OCI-LY3 (cell line): ENCODE results near the gene COL27A1.

Experiments used
- H2AFZ ChIP-seq: fragments of 200-600, 300-600 bp; shearing (Covaris generic); 2 replicates; pipeline ENCODE4 v1.6.0; 2014; ENCODE audit warnings: antibody characterized with exemption, low read depth, low read length
- H3K27ac ChIP-seq: fragments of 200-600, 300-600 bp; sonication (generic); 2 replicates; pipeline ENCODE4 v1.5.1; 2014; ENCODE audit warnings: mild to moderate bottlenecking, low read length, moderate library complexity, mixed read lengths
- H3K27me3 ChIP-seq: fragments of 200-600, 300-600 bp; sonication (generic); 2 replicates; pipeline ENCODE4 v1.6.1; 2014; ENCODE audit warnings: low read depth, low read length, mixed read lengths
- H3K36me3 ChIP-seq: fragments of 200-600, 300-600 bp; sonication (generic); replicated peaks from 2 replicates; pipeline ENCODE3; 2014; ENCODE audit warnings: low read depth, low read length, mixed read lengths
- H3K4me1 ChIP-seq: fragments of 300-600, 200-600 bp; sonication (generic); 2 replicates; pipeline ENCODE4 v1.6.1; 2014; ENCODE audit warnings: low read length, mixed read lengths
- H3K4me2 ChIP-seq: fragments of 200-600, 300-600 bp; sonication (generic); 2 replicates; pipeline ENCODE4 v1.6.1; 2014; ENCODE audit warnings: low read length, mixed read lengths
- H3K4me3 ChIP-seq: fragments of 300-600, 200-600 bp; sonication (generic); 2 replicates; pipeline ENCODE4 v1.5.1; 2014; ENCODE audit warnings: antibody characterized with exemption, mild to moderate bottlenecking, low read length, moderate library complexity
- H3K79me2 ChIP-seq: fragments of 300-600, 200-600 bp; shearing (Covaris generic); 2 replicates; pipeline ENCODE4 v1.6.1; 2014; ENCODE audit warnings: mild to moderate bottlenecking, low read length, mixed read lengths
- H3K9ac ChIP-seq: fragments of 300-600, 200-600 bp; shearing (Covaris generic); 2 replicates; pipeline ENCODE4 v1.6.0; 2014; ENCODE audit warnings: mild to moderate bottlenecking, low read length, moderate library complexity
- H3K9me3 ChIP-seq: fragments of 200-600, 300-600 bp; shearing (Covaris generic); 2 replicates; pipeline ENCODE4 v1.6.1; 2014; ENCODE audit warnings: low read length, mixed read lengths; ENCODE audit not compliant: insufficient read depth
- H4K20me1 ChIP-seq: fragments of 200-600, 300-600 bp; sonication (generic); 2 replicates; pipeline ENCODE4 v1.6.1; 2016; ENCODE audit warnings: low read length, mixed read lengths; ENCODE audit not compliant: insufficient read depth
- EZH2phosphoT487 ChIP-seq: fragments of 200-600 bp; shearing (Covaris generic); IDR thresholded peaks from 2 replicates; pipeline ENCODE4 v1.6.1; 2018; ENCODE audit warnings: antibody characterized with exemption, mixed run types, low read depth
- TF ChIP-seq, protein P1 (sequence below): fragments of 200-600, 300-600 bp; sonication (generic); IDR thresholded peaks from 2 replicates; pipeline ENCODE4 v1.5.1; 2014; ENCODE audit warnings: antibody characterized with exemption, low read length, low read depth

COL27A1 gene

GRCh38 chr9:114171500-114171899 lies 16.2 kb downstream of the COL27A1 start:
- TF ChIP-seq, protein P1, sequence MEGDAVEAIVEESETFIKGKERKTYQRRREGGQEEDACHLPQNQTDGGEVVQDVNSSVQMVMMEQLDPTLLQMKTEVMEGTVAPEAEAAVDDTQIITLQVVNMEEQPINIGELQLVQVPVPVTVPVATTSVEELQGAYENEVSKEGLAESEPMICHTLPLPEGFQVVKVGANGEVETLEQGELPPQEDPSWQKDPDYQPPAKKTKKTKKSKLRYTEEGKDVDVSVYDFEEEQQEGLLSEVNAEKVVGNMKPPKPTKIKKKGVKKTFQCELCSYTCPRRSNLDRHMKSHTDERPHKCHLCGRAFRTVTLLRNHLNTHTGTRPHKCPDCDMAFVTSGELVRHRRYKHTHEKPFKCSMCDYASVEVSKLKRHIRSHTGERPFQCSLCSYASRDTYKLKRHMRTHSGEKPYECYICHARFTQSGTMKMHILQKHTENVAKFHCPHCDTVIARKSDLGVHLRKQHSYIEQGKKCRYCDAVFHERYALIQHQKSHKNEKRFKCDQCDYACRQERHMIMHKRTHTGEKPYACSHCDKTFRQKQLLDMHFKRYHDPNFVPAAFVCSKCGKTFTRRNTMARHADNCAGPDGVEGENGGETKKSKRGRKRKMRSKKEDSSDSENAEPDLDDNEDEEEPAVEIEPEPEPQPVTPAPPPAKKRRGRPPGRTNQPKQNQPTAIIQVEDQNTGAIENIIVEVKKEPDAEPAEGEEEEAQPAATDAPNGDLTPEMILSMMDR: no peak
- no peak for TF ChIP-seq EZH2phosphoT487
- no peaks in the 10 kb centered on the region for H3K79me2 ChIP-seq
- H3K4me2 ChIP-seq: no peak overlapping the region
- H2AFZ ChIP-seq: no peak overlapping the region
- H3K9me3 ChIP-seq: no peaks in the 10 kb centered on the region
- no peak overlapping the region for H3K4me3 ChIP-seq
- H3K27me3 ChIP-seq: peaks cover 10% of the 10 kb centered on the region
- no peaks in the 10 kb centered on the region for H4K20me1 ChIP-seq
- H3K36me3 ChIP-seq: no peaks in the 10 kb centered on the region
- H3K4me1 ChIP-seq: no peaks in the 10 kb centered on the region
- no peak overlapping the region for H3K27ac ChIP-seq
- no peak overlapping the region for H3K9ac ChIP-seq

GRCh38 chr9:114172981-114173833 lies 17.9 kb downstream of the COL27A1 start:
- Histone ChIP-seq H3K27me3 (peaks cover 27% of the 10 kb centered on the region), H3K4me2 (no peak overlapping the region), H2AFZ (no peak overlapping the region), H3K79me2 (no peaks in the 10 kb centered on the region), H3K9ac (no peak overlapping the region), H4K20me1 (no peaks in the 10 kb centered on the region), H3K4me3 (no peak overlapping the region), H3K36me3 (no peaks in the 10 kb centered on the region), H3K4me1 (no peaks in the 10 kb centered on the region), H3K27ac (no peak overlapping the region), H3K9me3 (no peaks in the 10 kb centered on the region)
- TF ChIP-seq, protein P1: no peak
- no peak for TF ChIP-seq EZH2phosphoT487

GRCh38 chr9:114174557-114174875 lies 19.2 kb downstream of the COL27A1 start:
- no peaks in the 10 kb centered on the region for H3K36me3 ChIP-seq
- no peaks in the 10 kb centered on the region for H3K4me1 ChIP-seq
- H3K79me2 ChIP-seq: no peaks in the 10 kb centered on the region
- H2AFZ ChIP-seq: no peak overlapping the region
- H4K20me1 ChIP-seq: no peaks in the 10 kb centered on the region
- no peaks in the 10 kb centered on the region for H3K9me3 ChIP-seq
- H3K27ac ChIP-seq: no peak overlapping the region
- H3K4me2 ChIP-seq: no peak overlapping the region
- no peak overlapping the region for H3K4me3 ChIP-seq
- H3K9ac ChIP-seq: no peak overlapping the region
- H3K27me3 ChIP-seq: peaks cover 30% of the 10 kb centered on the region
- TF ChIP-seq, protein P1: no peak
- TF ChIP-seq EZH2phosphoT487: no peak

- Histone ChIP-seq H3K27me3 (peaks cover 30% of the 10 kb centered on the region), H3K9ac (no peak overlapping the region), H3K36me3 (no peaks in the 10 kb centered on the region), H3K9me3 (no peaks in the 10 kb centered on the region), H3K4me1 (no peaks in the 10 kb centered on the region), H3K4me3 (no peak overlapping the region), H4K20me1 (no peaks in the 10 kb centered on the region), H3K79me2 (no peaks in the 10 kb centered on the region), H2AFZ (no peak overlapping the region), H3K27ac (no peak overlapping the region), H3K4me2 (no peak overlapping the region)
- no peak for TF ChIP-seq EZH2phosphoT487
- TF ChIP-seq, protein P1: no peak
Observed at GRCh38 chr9:114174876-114175771, 19.8 kb downstream of the COL27A1 start.
